ENCODE data around the gene AMER2.

- TF ChIP-seq CTCF (IDR thresholded peaks at IDR 0.05; ENCODE audit: low read depth, low read length) (no peak), EZH2phosphoT487 (IDR thresholded peaks at IDR 0.05; ENCODE audit: low read depth) (no peak)
Observed at GRCh38 chr13:25178070-25178469, 6.0 kb upstream of the AMER2 start.
